HEK293 (cell line): ENCODE results near the gene ZNRF2.

Source experiments
- CTCF ChIA-PET: fragments of 350-600 bp; formaldehyde crosslinking; extraction: SDS; loops from one replicate; lab custom pipeline; 2021; ENCODE audit warnings: antibody characterized with exemption; lab: Yijun Ruan, JAX
- POLR2A ChIA-PET: fragments of 300-600 bp; formaldehyde crosslinking; extraction: SDS; loops from one replicate; lab custom pipeline; 2020; ENCODE audit warnings: antibody characterized with exemption, inconsistent platforms; lab: Yijun Ruan, JAX
- H3K27ac ChIP-seq: fragments of 200-500 bp; sonication (Bioruptor generic); 2 replicates; pipeline ENCODE4 v1.5.1; 2014; ENCODE audit warnings: low read depth, low read length, control low read depth, inconsistent platforms; ENCODE audit errors: extremely low read depth
- H3K36me3 ChIP-seq, 2 experiments: fragments of 200-500 bp in 1 of 2; sonication (Bioruptor generic) in 1 of 2; 1 replicate in 1 of 2; 2 replicates in 1 of 2; pipeline ENCODE4 v1.5.1; 2014 to 2017; ENCODE audit warnings: inconsistent platforms in 2 of 2, low read length in 2 of 2; ENCODE audit not compliant: control insufficient read depth in 2 of 2, insufficient read depth in 1 of 2
- H3K4me1 ChIP-seq: fragments of 200-500 bp; sonication (Bioruptor generic); 2 replicates; pipeline ENCODE4 v1.5.1; 2014; ENCODE audit warnings: mild to moderate bottlenecking, low read length, inconsistent platforms; ENCODE audit not compliant: control insufficient read depth, insufficient read depth
- H3K4me3 ChIP-seq: 2 replicates; pipeline ENCODE4 v1.5.1; 2011; ENCODE audit warnings: low read depth, mild to moderate bottlenecking, control low read depth, low read length, moderate library complexity
- H3K9me3 ChIP-seq: fragments of 200-500 bp; sonication (Bioruptor generic); 2 replicates; pipeline ENCODE4 v1.5.1; 2014; ENCODE audit warnings: low read depth, low read length, inconsistent platforms; ENCODE audit not compliant: control insufficient read depth, insufficient read depth
- GFI1B ChIP-seq: fragments of 450-650 bp; formaldehyde crosslinking; IDR thresholded peaks from 2 replicates; pipeline ENCODE4 v1.5.1; 2016; ENCODE audit warnings: missing biosample characterization, missing genetic modification characterization
- HOXA7 ChIP-seq: sonication (generic); formaldehyde crosslinking; IDR thresholded peaks from 2 replicates; pipeline ENCODE4 v1.8.1; 2022; ENCODE audit warnings: missing genetic modification reagents, borderline replicate concordance
- KLF1 ChIP-seq: fragments of 450-650 bp; formaldehyde crosslinking; IDR thresholded peaks from 2 replicates; pipeline ENCODE4 v1.5.1; 2016; ENCODE audit warnings: missing biosample characterization, missing genetic modification characterization
- KLF9 ChIP-seq: fragments of 450-650 bp; formaldehyde crosslinking; IDR thresholded peaks from 2 replicates; pipeline ENCODE4 v1.5.1; 2016; ENCODE audit warnings: missing biosample characterization, missing genetic modification characterization, low read depth
- WT1 ChIP-seq: fragments of 450-650 bp; formaldehyde crosslinking; IDR thresholded peaks from 2 replicates; pipeline ENCODE4 v1.5.1; 2016; ENCODE audit warnings: missing biosample characterization, missing genetic modification characterization
- ZBTB17 ChIP-seq: fragments of 450-650 bp; formaldehyde crosslinking; IDR thresholded peaks from 2 replicates; pipeline ENCODE4 v1.5.1; 2016; ENCODE audit warnings: missing biosample characterization, missing genetic modification characterization
- ZBTB48 ChIP-seq: fragments of 450-650 bp; formaldehyde crosslinking; IDR thresholded peaks from 2 replicates; pipeline ENCODE4 v1.5.1; 2016; ENCODE audit warnings: missing biosample characterization, missing genetic modification characterization
- ZFP69B ChIP-seq: fragments of 450-650 bp; formaldehyde crosslinking; IDR thresholded peaks from 2 replicates; pipeline ENCODE4 v1.5.1; 2016; ENCODE audit warnings: missing biosample characterization, missing genetic modification characterization
- ZNF23 ChIP-seq: fragments of 450-650 bp; formaldehyde crosslinking; IDR thresholded peaks from 2 replicates; pipeline ENCODE4 v1.5.1; 2016; ENCODE audit warnings: missing biosample characterization, missing genetic modification characterization, borderline replicate concordance
- ZNF248 ChIP-seq: fragments of 450-650 bp; formaldehyde crosslinking; IDR thresholded peaks from 2 replicates; pipeline ENCODE4 v1.5.1; 2017; ENCODE audit warnings: missing biosample characterization, missing genetic modification characterization
- ZNF274 ChIP-seq, 2 experiments: fragments of 200-500 bp in 1 of 2; fragments of 450-650 bp in 1 of 2; sonication (Bioruptor generic) in 1 of 2; formaldehyde crosslinking in 1 of 2; IDR thresholded peaks; 2 replicates each; pipeline versions ENCODE4 v1.5.1 to v1.6.1; 2014 to 2016; ENCODE audit warnings: borderline replicate concordance in 1 of 2, inconsistent platforms in 1 of 2, low read length in 1 of 2, missing biosample characterization in 1 of 2, missing genetic modification characterization in 1 of 2
- ZNF335 ChIP-seq: fragments of 450-650 bp; formaldehyde crosslinking; conservative IDR thresholded peaks from 2 replicates; pipeline ENCODE4 v1.5.1; 2016; ENCODE audit warnings: missing biosample characterization, missing genetic modification characterization
- ZNF426 ChIP-seq: fragments of 450-650 bp; formaldehyde crosslinking; IDR thresholded peaks from 2 replicates; pipeline ENCODE4 v1.5.1; 2017; ENCODE audit warnings: missing biosample characterization, missing genetic modification characterization, mild to moderate bottlenecking, inconsistent platforms, moderate library complexity
- ZNF433 ChIP-seq: fragments of 450-650 bp; formaldehyde crosslinking; IDR thresholded peaks from 2 replicates; pipeline ENCODE4 v1.5.1; 2016; ENCODE audit warnings: missing biosample characterization, missing genetic modification characterization, low read depth
- ZNF548 ChIP-seq: fragments of 450-650 bp; formaldehyde crosslinking; IDR thresholded peaks from 2 replicates; pipeline ENCODE4 v1.5.1; 2016; ENCODE audit warnings: missing biosample characterization, missing genetic modification characterization
- ZNF629 ChIP-seq: fragments of 450-650 bp; formaldehyde crosslinking; IDR thresholded peaks from 2 replicates; pipeline ENCODE4 v1.5.1; 2017; ENCODE audit warnings: missing biosample characterization, missing genetic modification characterization
- ZNF747 ChIP-seq: fragments of 450-650 bp; formaldehyde crosslinking; IDR thresholded peaks from 2 replicates; pipeline ENCODE4 v1.5.1; 2016; ENCODE audit warnings: missing biosample characterization, missing genetic modification characterization
- ZNF792 ChIP-seq: fragments of 450-650 bp; formaldehyde crosslinking; IDR thresholded peaks from 2 replicates; pipeline ENCODE4 v1.5.1; 2016; ENCODE audit warnings: missing biosample characterization, missing genetic modification characterization
- ZNF830 ChIP-seq: fragments of 450-650 bp; IDR thresholded peaks from 2 replicates; pipeline ENCODE4 v1.5.0; 2018; ENCODE audit warnings: missing biosample characterization, missing genetic modification characterization, low read depth, mild to moderate bottlenecking, moderate library complexity
- ZSCAN16 ChIP-seq: fragments of 450-650 bp; formaldehyde crosslinking; IDR thresholded peaks from 2 replicates; pipeline ENCODE4 v1.5.1; 2016; ENCODE audit warnings: missing biosample characterization, missing genetic modification characterization
- TF ChIP-seq, protein P1 (sequence below): fragments of 450-650 bp; IDR thresholded peaks from 2 replicates; pipeline ENCODE4 v1.5.1; 2018; ENCODE audit warnings: missing biosample characterization, mild to moderate bottlenecking, missing genetic modification characterization
- TF ChIP-seq, protein P2 (sequence below): fragments of 450-650 bp; formaldehyde crosslinking; conservative IDR thresholded peaks from 2 replicates; pipeline ENCODE4 v1.5.1; 2016; ENCODE audit warnings: low read depth, missing biosample characterization, missing genetic modification characterization
- TF ChIP-seq, protein P3 (sequence below): fragments of 450-650 bp; formaldehyde crosslinking; IDR thresholded peaks from 2 replicates; pipeline ENCODE4 v1.5.1; 2016; ENCODE audit warnings: missing biosample characterization, missing genetic modification characterization, borderline replicate concordance
- TF ChIP-seq, protein P4 (sequence below): fragments of 450-650 bp; formaldehyde crosslinking; optimal IDR thresholded peaks from 2 replicates; pipeline ENCODE3; 2016; ENCODE audit warnings: missing biosample characterization, mild to moderate bottlenecking, missing genetic modification characterization
- TF ChIP-seq, protein P5 (sequence below): fragments of 450-650 bp; IDR thresholded peaks from 2 replicates; pipeline ENCODE4 v1.5.1; 2018; ENCODE audit warnings: missing biosample characterization, missing genetic modification characterization

ZNRF2 gene

DNA sequence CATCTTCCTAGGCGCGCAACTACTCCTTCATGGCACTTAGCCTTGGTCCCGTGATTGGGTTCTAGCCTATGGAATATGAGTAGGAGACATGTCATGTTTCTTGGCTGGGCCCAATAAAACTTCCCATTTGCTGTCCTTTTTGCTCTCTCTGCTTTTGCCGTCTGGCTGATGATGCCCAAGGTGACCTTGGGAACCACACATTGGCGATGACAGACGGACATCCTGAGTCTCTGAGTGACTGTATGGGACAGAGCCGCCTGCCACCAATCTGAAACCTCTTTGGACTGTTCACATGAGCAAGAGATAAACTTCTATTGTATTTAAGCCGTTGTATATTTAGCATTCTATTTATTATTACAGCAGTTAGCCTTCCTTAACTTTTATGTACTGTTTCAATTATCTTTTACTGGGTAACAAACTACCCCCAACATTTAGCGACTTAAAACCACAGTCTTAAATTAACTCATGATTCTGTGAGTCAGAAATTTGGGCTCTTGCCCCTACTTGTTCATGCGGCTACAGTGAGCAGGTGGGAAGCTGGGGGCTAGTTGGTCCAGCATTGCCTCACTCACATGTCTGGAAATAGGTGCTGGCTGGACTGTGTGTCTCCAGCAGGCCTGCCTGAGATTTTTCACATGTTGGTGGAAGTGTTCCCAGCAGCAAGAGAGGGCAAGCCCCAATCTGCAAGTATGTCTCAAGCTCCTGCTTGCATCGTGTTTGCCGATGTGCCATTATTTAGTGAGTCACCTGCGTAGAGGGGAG is 122.4 kb downstream of the ZNRF2 start:
- TF ChIP-seq, protein P1, sequence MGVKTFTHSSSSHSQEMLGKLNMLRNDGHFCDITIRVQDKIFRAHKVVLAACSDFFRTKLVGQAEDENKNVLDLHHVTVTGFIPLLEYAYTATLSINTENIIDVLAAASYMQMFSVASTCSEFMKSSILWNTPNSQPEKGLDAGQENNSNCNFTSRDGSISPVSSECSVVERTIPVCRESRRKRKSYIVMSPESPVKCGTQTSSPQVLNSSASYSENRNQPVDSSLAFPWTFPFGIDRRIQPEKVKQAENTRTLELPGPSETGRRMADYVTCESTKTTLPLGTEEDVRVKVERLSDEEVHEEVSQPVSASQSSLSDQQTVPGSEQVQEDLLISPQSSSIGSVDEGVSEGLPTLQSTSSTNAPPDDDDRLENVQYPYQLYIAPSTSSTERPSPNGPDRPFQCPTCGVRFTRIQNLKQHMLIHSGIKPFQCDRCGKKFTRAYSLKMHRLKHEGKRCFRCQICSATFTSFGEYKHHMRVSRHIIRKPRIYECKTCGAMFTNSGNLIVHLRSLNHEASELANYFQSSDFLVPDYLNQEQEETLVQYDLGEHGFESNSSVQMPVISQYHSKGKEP (tag by site-specific recombination): no peak
- TF ChIP-seq HOXA7 (CRISPR knock-in tag) (no peak), KLF1 (tag by site-specific recombination) (no peak), ZBTB17 (tag by site-specific recombination) (no peak), ZNF23 (tag by site-specific recombination) (no peak), ZNF830 (tag by site-specific recombination) (no peak), ZNF274 (IDR thresholded peaks at IDR 0.05; ENCODE audit: low read length) (no peak), ZNF274 (tag by site-specific recombination; IDR thresholded peaks at IDR 0.05; ENCODE audit: borderline replicate concordance) (no peak), ZFP69B (no peak), WT1 (tag by site-specific recombination) (no peak), ZNF248 (no peak), ZNF747 (tag by site-specific recombination) (no peak)
- H3K4me1 ChIP-seq: peaks cover 3% of the 10 kb centered on the region; the same call in 1 of the 2 replicates
- CTCF ChIA-PET: no interaction called here

DNA sequence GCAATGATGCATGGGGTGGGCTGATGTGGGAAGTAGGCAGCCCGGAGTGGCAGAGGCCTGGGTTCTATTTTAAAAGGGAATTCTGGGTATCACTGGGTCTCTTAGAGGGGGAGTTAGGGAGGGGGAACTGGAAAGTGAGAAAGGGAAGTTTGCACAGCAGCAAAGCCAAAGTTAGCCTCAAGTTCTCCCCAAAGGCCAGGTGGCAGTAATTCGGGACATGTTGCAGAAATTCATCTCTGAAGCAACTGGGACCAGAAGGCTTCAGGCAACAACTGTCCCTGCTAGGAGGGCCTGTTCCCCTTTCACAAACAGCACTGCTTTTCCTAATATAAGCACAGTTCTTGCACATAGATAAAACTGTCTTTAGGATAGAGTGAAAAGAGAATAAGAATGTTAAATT is 126.8 kb downstream of the ZNRF2 start:
- H3K4me1 ChIP-seq: peaks cover 3% of the 10 kb centered on the region; the same call in 1 of the 2 replicates
- no peak overlapping the region for H3K27ac ChIP-seq
- H3K36me3 ChIP-seq: no peaks in the 10 kb centered on the region
- no peak overlapping the region for H3K4me3 ChIP-seq
- CTCF ChIA-PET: interaction anchor here (0.8 to 2.6 kb wide), 3 partner anchors 127 to 135 kb away, joined by 5 to 31 read pairs (median 5); partner anchors contain the start of gene ZNRF2
- POLR2A ChIA-PET: no interaction called here
- no peaks in the 10 kb centered on the region for H3K9me3 ChIP-seq
- TF ChIP-seq ZNF433 (tag by site-specific recombination) (no peak), GFI1B (tag by site-specific recombination) (no peak), ZSCAN16 (tag by site-specific recombination) (no peak), ZNF426 (no peak), ZNF335 (no peak), ZNF629 (no peak), ZNF548 (no peak), ZBTB48 (tag by site-specific recombination) (no peak), ZNF792 (tag by site-specific recombination) (no peak), KLF9 (tag by site-specific recombination) (no peak)
- TF ChIP-seq, protein P2, sequence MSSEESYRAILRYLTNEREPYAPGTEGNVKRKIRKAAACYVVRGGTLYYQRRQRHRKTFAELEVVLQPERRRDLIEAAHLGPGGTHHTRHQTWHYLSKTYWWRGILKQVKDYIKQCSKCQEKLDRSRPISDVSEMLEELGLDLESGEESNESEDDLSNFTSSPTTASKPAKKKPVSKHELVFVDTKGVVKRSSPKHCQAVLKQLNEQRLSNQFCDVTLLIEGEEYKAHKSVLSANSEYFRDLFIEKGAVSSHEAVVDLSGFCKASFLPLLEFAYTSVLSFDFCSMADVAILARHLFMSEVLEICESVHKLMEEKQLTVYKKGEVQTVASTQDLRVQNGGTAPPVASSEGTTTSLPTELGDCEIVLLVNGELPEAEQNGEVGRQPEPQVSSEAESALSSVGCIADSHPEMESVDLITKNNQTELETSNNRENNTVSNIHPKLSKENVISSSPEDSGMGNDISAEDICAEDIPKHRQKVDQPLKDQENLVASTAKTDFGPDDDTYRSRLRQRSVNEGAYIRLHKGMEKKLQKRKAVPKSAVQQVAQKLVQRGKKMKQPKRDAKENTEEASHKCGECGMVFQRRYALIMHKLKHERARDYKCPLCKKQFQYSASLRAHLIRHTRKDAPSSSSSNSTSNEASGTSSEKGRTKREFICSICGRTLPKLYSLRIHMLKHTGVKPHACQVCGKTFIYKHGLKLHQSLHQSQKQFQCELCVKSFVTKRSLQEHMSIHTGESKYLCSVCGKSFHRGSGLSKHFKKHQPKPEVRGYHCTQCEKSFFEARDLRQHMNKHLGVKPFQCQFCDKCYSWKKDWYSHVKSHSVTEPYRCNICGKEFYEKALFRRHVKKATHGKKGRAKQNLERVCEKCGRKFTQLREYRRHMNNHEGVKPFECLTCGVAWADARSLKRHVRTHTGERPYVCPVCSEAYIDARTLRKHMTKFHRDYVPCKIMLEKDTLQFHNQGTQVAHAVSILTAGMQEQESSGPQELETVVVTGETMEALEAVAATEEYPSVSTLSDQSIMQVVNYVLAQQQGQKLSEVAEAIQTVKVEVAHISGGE: no peak
- TF ChIP-seq, protein P3, sequence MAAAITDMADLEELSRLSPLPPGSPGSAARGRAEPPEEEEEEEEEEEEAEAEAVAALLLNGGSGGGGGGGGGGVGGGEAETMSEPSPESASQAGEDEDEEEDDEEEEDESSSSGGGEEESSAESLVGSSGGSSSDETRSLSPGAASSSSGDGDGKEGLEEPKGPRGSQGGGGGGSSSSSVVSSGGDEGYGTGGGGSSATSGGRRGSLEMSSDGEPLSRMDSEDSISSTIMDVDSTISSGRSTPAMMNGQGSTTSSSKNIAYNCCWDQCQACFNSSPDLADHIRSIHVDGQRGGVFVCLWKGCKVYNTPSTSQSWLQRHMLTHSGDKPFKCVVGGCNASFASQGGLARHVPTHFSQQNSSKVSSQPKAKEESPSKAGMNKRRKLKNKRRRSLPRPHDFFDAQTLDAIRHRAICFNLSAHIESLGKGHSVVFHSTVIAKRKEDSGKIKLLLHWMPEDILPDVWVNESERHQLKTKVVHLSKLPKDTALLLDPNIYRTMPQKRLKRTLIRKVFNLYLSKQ: no peak
- TF ChIP-seq, protein P4, sequence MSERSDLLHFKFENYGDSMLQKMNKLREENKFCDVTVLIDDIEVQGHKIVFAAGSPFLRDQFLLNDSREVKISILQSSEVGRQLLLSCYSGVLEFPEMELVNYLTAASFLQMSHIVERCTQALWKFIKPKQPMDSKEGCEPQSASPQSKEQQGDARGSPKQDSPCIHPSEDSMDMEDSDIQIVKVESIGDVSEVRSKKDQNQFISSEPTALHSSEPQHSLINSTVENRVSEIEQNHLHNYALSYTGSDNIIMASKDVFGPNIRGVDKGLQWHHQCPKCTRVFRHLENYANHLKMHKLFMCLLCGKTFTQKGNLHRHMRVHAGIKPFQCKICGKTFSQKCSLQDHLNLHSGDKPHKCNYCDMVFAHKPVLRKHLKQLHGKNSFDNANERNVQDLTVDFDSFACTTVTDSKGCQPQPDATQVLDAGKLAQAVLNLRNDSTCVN (tag by site-specific recombination): no peak
- TF ChIP-seq, protein P5, sequence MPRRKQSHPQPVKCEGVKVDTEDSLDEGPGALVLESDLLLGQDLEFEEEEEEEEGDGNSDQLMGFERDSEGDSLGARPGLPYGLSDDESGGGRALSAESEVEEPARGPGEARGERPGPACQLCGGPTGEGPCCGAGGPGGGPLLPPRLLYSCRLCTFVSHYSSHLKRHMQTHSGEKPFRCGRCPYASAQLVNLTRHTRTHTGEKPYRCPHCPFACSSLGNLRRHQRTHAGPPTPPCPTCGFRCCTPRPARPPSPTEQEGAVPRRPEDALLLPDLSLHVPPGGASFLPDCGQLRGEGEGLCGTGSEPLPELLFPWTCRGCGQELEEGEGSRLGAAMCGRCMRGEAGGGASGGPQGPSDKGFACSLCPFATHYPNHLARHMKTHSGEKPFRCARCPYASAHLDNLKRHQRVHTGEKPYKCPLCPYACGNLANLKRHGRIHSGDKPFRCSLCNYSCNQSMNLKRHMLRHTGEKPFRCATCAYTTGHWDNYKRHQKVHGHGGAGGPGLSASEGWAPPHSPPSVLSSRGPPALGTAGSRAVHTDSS (tag by site-specific recombination): no peak

More for the DNA sequence above, 122.4 kb downstream of the ZNRF2 start:
- POLR2A ChIA-PET: no interaction called here
- Histone ChIP-seq H3K4me3 (no peak overlapping the region), H3K36me3 (no peaks in the 10 kb centered on the region), H3K27ac (no peak overlapping the region), H3K9me3 (no peaks in the 10 kb centered on the region)
